ENCODE measurements around the gene LRRC74B. TPM values are rescaled to one million over a fixed set of nuclear protein-coding genes. Genes with fewer than 3 reads are reported as not detected.

Gene LRRC74B
- total and polyA plus RNA-seq, 7 donors: 0.22 to 0.51 (median 0.30) TPM; not detected in 4

- ATAC-seq (no peak), DNase-seq (no peak)
- TF ChIP-seq CTCF (IDR thresholded peaks at IDR 0.05): no peak
- H3K27me3 ChIP-seq (ENCODE audit: insufficient read depth in 3 of 3, low read length in 2 of 3): peaks cover 0 to 2% (median 0%) of the 10 kb centered on the region in 3 donors
- H3K9me3 ChIP-seq: no peaks in the 10 kb centered on the region
- WGBS, 3 donors: 76 to 80% (median 79%) methylated on average over 15 to 16 of the region's 16 CpGs
- H3K4me1 ChIP-seq: no peaks in the 10 kb centered on the region
- intact Hi-C loops (cut with DNase I): loop anchor here in 1 of 2 donors (10.0 kb wide), 1 partner anchor 193 kb away; no protein-coding TSS in a partner anchor
- no peaks in the 10 kb centered on the region for H3K36me3 ChIP-seq (ENCODE audit: insufficient read depth in 1 of 2, low read depth in 1 of 2)
- no peak overlapping the region for H3K4me3 ChIP-seq
- H3K27ac ChIP-seq: no peak overlapping the region
Measured at GRCh38 chr22:21077884-21078508, 32.2 kb downstream of the LRRC74B start.

- H3K9me3 ChIP-seq: no peaks in the 10 kb centered on the region
- no peak for ATAC-seq
- no peak overlapping the region for H3K27ac ChIP-seq
Measured at GRCh38 chr22:21078916-21079315, 33.2 kb downstream of the LRRC74B start.

GRCh38 chr22:21079493-21079892 is 33.7 kb downstream of the LRRC74B start:
- intact Hi-C loops (cut with DNase I): loop anchor here in 1 of 2 donors (10.0 kb wide), 1 partner anchor 195 kb away; no protein-coding TSS in a partner anchor
- TF ChIP-seq CTCF (IDR thresholded peaks at IDR 0.05): no peak
- ATAC-seq (peak in 1 of 4 donors; percentile 16), DNase-seq (no peak)
- H3K4me3 ChIP-seq: no peak overlapping the region
- no peaks in the 10 kb centered on the region for H3K4me1 ChIP-seq
- 86 to 94% (median 90%) methylated on average over 5 of the region's 5 CpGs for WGBS, 3 donors
- peaks cover 0 to 2% (median 0%) of the 10 kb centered on the region in 3 donors for H3K27me3 ChIP-seq (ENCODE audit: insufficient read depth in 3 of 3, low read length in 2 of 3)
- no peaks in the 10 kb centered on the region for H3K9me3 ChIP-seq
- no peaks in the 10 kb centered on the region for H3K36me3 ChIP-seq (ENCODE audit: insufficient read depth in 1 of 2, low read depth in 1 of 2)
- H3K27ac ChIP-seq: no peak overlapping the region

More at GRCh38 chr22:21078916-21079315, 33.2 kb downstream of the LRRC74B start:
- intact Hi-C loops (cut with DNase I): loop anchor here in 1 of 2 donors (10.0 kb wide), 1 partner anchor 194 kb away; no protein-coding TSS in a partner anchor
- Histone ChIP-seq H3K27me3 (ENCODE audit: insufficient read depth in 3 of 3, low read length in 2 of 3) (peaks cover 0 to 2% (median 0%) of the 10 kb centered on the region in 3 donors), H3K36me3 (ENCODE audit: insufficient read depth in 1 of 2, low read depth in 1 of 2) (no peaks in the 10 kb centered on the region), H3K4me1 (no peaks in the 10 kb centered on the region), H3K4me3 (no peak overlapping the region)
- no peak for DNase-seq
- WGBS, 3 donors: 84 to 88% (median 87%) methylated on average over 11 of the region's 11 CpGs
- TF ChIP-seq CTCF (IDR thresholded peaks at IDR 0.05): no peak

GRCh38 chr22:21080435-21081137 is 34.8 kb downstream of the LRRC74B start:
- TF ChIP-seq CTCF (IDR thresholded peaks at IDR 0.05): no peak
- DNase-seq (no peak), ATAC-seq (no peak)
- intact Hi-C loops (cut with DNase I): no loop called here
- Histone ChIP-seq H3K4me3 (no peak overlapping the region), H3K36me3 (ENCODE audit: insufficient read depth in 1 of 2, low read depth in 1 of 2) (no peaks in the 10 kb centered on the region), H3K27ac (no peak overlapping the region), H3K27me3 (ENCODE audit: insufficient read depth in 3 of 3, low read length in 2 of 3) (peaks cover 0 to 2% (median 0%) of the 10 kb centered on the region in 3 donors), H3K4me1 (no peaks in the 10 kb centered on the region), H3K9me3 (no peaks in the 10 kb centered on the region)
- 81 to 84% (median 82%) methylated on average over 29 to 31 of the region's 31 CpGs for WGBS, 3 donors
